ENCODE measurements around the gene PAPPA.

DNA sequence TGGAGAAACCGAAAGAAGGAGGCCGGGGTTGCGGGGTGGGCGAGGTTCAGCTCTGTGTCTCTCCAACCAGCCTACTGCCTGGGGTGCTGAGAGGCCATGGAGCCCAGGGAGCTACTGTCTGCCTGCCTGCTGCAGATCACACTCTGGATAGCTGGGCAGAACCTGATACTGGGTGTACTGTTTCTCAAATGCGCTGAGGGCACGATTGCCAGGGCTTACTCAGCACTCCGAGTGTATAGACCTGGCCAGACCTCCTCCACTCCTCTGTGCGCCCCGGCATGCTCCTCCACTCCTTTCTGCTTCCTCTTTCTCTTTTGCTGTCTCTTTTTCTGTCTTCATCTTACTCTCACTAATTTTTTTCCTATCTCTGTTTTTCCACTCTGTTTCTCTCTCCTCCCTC, 215.1 kb downstream of the PAPPA start:
- no peak for TF ChIP-seq SP1 (IDR thresholded peaks at IDR 0.05; ENCODE audit: low read depth)
- no peak for TF ChIP-seq EZH2 (IDR thresholded peaks at IDR 0.05)
- TF ChIP-seq, protein P1, sequence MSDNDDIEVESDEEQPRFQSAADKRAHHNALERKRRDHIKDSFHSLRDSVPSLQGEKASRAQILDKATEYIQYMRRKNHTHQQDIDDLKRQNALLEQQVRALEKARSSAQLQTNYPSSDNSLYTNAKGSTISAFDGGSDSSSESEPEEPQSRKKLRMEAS (IDR thresholded peaks at IDR 0.05), result no peak
- TF ChIP-seq, protein P2, sequence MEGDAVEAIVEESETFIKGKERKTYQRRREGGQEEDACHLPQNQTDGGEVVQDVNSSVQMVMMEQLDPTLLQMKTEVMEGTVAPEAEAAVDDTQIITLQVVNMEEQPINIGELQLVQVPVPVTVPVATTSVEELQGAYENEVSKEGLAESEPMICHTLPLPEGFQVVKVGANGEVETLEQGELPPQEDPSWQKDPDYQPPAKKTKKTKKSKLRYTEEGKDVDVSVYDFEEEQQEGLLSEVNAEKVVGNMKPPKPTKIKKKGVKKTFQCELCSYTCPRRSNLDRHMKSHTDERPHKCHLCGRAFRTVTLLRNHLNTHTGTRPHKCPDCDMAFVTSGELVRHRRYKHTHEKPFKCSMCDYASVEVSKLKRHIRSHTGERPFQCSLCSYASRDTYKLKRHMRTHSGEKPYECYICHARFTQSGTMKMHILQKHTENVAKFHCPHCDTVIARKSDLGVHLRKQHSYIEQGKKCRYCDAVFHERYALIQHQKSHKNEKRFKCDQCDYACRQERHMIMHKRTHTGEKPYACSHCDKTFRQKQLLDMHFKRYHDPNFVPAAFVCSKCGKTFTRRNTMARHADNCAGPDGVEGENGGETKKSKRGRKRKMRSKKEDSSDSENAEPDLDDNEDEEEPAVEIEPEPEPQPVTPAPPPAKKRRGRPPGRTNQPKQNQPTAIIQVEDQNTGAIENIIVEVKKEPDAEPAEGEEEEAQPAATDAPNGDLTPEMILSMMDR (IDR thresholded peaks at IDR 0.05 in 2 of 3, conservative IDR thresholded peaks at IDR 0.05 in 1 of 3; ENCODE audit: borderline replicate concordance in 1 of 3, insufficient read depth in 1 of 3, low read depth in 2 of 3, low read length in 2 of 3), result no peak
- TF ChIP-seq EZH2phosphoT487 (IDR thresholded peaks at IDR 0.05; ENCODE audit: borderline replicate concordance), result no peak
- no peak for TF ChIP-seq POLR2A (IDR thresholded peaks at IDR 0.05; ENCODE audit: borderline replicate concordance, extremely low read depth, insufficient read depth, insufficient read length)
- TF ChIP-seq YY1 (IDR thresholded peaks at IDR 0.05; ENCODE audit: extremely low read depth, insufficient replicate concordance, low read depth, low read length), result no peak
- no peak for TF ChIP-seq TCF7L2 (IDR thresholded peaks at IDR 0.05; ENCODE audit: borderline replicate concordance, extremely low read depth, insufficient read depth, insufficient read length)
- TF ChIP-seq CEBPB (IDR thresholded peaks at IDR 0.05; ENCODE audit: low read depth), result no peak
